ENCODE measurements around the gene IRF7. TPM values are rescaled to one million over a fixed set of nuclear protein-coding genes. Genes with fewer than 3 reads are reported as not detected.

IRF7 gene
- total and polyA plus RNA-seq, 4 donors = 15.7 to 62.4 (median 37.0) TPM

DNA sequence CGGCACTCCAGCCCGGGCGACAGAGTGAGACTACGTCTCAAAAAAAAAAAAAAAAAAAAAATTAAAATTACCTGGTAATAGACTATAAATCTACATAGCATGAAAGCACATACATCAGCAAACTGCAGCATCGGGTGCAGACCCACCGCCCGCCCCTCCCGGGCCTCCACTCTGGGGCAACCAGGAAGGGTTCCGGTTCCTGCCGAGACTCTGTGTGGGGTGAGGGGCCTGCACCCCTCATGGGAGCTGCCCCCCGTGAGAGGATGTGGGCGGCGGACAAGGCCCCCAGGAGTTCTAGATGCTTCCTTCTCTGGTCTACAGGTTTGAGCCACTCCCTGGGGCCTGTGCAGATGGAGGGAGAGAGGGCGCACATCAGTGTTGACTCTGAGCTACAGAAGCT is 30.5 kb upstream of the IRF7 start:
- no peak overlapping the region for H3K4me3 ChIP-seq (ENCODE audit: low read depth in 1 of 3, low read length in 3 of 3)
- H3K36me3 ChIP-seq (ENCODE audit: control insufficient read depth in 4 of 4, insufficient read depth in 3 of 4, low read depth in 1 of 4, low read length in 3 of 4) = peaks cover 0 to 8% (median 4%) of the 10 kb centered on the region in 4 donors
- peaks cover 2 to 11% (median 5%) of the 10 kb centered on the region in 4 donors for H3K4me1 ChIP-seq (ENCODE audit: control insufficient read depth in 4 of 4, insufficient read depth in 4 of 4, low read length in 3 of 4)
- TF ChIP-seq JUND (IDR thresholded peaks at IDR 0.05) (no peak), GABPA (IDR thresholded peaks at IDR 0.05 in 1 of 2, conservative IDR thresholded peaks at IDR 0.05 in 1 of 2) (no peak), RXRA (IDR thresholded peaks at IDR 0.05) (no peak), HNF4A (conservative IDR thresholded peaks at IDR 0.05) (no peak), FOXA2 (IDR thresholded peaks at IDR 0.05) (no peak), EGR1 (IDR thresholded peaks at IDR 0.05; ENCODE audit: low read depth in 2 of 2) (no peak), NR2F2 (IDR thresholded peaks at IDR 0.05) (no peak)
- TF ChIP-seq, protein P1, sequence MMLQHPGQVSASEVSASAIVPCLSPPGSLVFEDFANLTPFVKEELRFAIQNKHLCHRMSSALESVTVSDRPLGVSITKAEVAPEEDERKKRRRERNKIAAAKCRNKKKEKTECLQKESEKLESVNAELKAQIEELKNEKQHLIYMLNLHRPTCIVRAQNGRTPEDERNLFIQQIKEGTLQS (IDR thresholded peaks at IDR 0.05) = no peak
- TF ChIP-seq, protein P2, sequence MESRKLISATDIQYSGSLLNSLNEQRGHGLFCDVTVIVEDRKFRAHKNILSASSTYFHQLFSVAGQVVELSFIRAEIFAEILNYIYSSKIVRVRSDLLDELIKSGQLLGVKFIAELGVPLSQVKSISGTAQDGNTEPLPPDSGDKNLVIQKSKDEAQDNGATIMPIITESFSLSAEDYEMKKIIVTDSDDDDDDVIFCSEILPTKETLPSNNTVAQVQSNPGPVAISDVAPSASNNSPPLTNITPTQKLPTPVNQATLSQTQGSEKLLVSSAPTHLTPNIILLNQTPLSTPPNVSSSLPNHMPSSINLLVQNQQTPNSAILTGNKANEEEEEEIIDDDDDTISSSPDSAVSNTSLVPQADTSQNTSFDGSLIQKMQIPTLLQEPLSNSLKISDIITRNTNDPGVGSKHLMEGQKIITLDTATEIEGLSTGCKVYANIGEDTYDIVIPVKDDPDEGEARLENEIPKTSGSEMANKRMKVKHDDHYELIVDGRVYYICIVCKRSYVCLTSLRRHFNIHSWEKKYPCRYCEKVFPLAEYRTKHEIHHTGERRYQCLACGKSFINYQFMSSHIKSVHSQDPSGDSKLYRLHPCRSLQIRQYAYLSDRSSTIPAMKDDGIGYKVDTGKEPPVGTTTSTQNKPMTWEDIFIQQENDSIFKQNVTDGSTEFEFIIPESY (IDR thresholded peaks at IDR 0.05) = no peak
- TF ChIP-seq, protein P3, sequence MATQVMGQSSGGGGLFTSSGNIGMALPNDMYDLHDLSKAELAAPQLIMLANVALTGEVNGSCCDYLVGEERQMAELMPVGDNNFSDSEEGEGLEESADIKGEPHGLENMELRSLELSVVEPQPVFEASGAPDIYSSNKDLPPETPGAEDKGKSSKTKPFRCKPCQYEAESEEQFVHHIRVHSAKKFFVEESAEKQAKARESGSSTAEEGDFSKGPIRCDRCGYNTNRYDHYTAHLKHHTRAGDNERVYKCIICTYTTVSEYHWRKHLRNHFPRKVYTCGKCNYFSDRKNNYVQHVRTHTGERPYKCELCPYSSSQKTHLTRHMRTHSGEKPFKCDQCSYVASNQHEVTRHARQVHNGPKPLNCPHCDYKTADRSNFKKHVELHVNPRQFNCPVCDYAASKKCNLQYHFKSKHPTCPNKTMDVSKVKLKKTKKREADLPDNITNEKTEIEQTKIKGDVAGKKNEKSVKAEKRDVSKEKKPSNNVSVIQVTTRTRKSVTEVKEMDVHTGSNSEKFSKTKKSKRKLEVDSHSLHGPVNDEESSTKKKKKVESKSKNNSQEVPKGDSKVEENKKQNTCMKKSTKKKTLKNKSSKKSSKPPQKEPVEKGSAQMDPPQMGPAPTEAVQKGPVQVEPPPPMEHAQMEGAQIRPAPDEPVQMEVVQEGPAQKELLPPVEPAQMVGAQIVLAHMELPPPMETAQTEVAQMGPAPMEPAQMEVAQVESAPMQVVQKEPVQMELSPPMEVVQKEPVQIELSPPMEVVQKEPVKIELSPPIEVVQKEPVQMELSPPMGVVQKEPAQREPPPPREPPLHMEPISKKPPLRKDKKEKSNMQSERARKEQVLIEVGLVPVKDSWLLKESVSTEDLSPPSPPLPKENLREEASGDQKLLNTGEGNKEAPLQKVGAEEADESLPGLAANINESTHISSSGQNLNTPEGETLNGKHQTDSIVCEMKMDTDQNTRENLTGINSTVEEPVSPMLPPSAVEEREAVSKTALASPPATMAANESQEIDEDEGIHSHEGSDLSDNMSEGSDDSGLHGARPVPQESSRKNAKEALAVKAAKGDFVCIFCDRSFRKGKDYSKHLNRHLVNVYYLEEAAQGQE (IDR thresholded peaks at IDR 0.05) = no peak
- TF ChIP-seq, protein P4, sequence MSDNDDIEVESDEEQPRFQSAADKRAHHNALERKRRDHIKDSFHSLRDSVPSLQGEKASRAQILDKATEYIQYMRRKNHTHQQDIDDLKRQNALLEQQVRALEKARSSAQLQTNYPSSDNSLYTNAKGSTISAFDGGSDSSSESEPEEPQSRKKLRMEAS (IDR thresholded peaks at IDR 0.05) = no peak
- no peaks in the 10 kb centered on the region for H3K9me3 ChIP-seq (ENCODE audit: control insufficient read depth in 4 of 4, low read length in 3 of 4)
- DNase-seq (ENCODE audit: low spot score) = no peak
- 88% methylated on average over 14 of the region's 14 CpGs for WGBS
- H3K27ac ChIP-seq (ENCODE audit: low read depth in 1 of 2, low read length in 2 of 2) = no peak overlapping the region
- H3K9ac ChIP-seq (ENCODE audit: low read depth in 1 of 2, low read length in 2 of 2) = no peak overlapping the region
- H3K27me3 ChIP-seq (ENCODE audit: control insufficient read depth in 4 of 4, insufficient read depth in 4 of 4, low read length in 3 of 4) = no peaks in the 10 kb centered on the region

DNA sequence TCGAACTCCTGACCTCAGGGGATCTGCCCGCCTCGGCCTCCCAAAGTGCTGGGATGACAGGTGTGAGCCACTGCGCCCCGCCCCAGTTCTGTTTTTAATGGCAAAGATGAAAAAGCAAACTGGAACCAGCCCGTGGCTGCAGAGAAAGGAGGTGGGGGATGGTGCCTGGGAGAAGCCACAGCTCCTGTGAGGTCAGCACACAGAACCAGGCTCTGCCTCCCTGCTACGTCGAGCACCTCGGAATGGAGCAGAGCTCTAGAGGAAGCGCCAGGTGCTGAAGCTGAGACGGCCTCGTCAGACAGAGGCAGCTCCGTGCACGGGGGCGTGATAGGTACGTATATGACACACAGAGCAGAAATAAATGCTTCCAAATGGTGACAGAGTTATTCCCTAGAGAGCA is 29.8 kb upstream of the IRF7 start:
- Histone ChIP-seq H3K4me1 (ENCODE audit: control insufficient read depth in 4 of 4, insufficient read depth in 4 of 4, low read length in 3 of 4) (peaks cover 2 to 11% (median 5%) of the 10 kb centered on the region in 4 donors), H3K9ac (ENCODE audit: low read depth in 1 of 2, low read length in 2 of 2) (no peak overlapping the region), H3K27me3 (ENCODE audit: control insufficient read depth in 4 of 4, insufficient read depth in 4 of 4, low read length in 3 of 4) (no peaks in the 10 kb centered on the region), H3K27ac (ENCODE audit: low read depth in 1 of 2, low read length in 2 of 2) (no peak overlapping the region), H3K36me3 (ENCODE audit: control insufficient read depth in 4 of 4, insufficient read depth in 3 of 4, low read depth in 1 of 4, low read length in 3 of 4) (peaks cover 0 to 8% (median 2%) of the 10 kb centered on the region in 4 donors), H3K9me3 (ENCODE audit: control insufficient read depth in 4 of 4, low read length in 3 of 4) (no peaks in the 10 kb centered on the region), H3K4me3 (ENCODE audit: low read depth in 1 of 3, low read length in 3 of 3) (no peak overlapping the region)
- 89% methylated on average over 16 of the region's 16 CpGs for WGBS
- TF ChIP-seq SP1 (IDR thresholded peaks at IDR 0.05) (no peak), YY1 (IDR thresholded peaks at IDR 0.05) (no peak), RXRA (IDR thresholded peaks at IDR 0.05) (no peak), HNF4A (conservative IDR thresholded peaks at IDR 0.05) (no peak)
- TF ChIP-seq, protein P1 (IDR thresholded peaks at IDR 0.05) = no peak
- DNase-seq (ENCODE audit: low spot score) = no peak

Data from liver (tissue), 9 donors.